GM18511 (cell line): ENCODE data around the gene NMB.

Source experiments
- ATAC-seq: cut with Tn5 transposase; IDR thresholded peaks from one replicate; pipeline ENCODE4 v1.9.1; 2021; ENCODE audit warnings: mild to moderate bottlenecking, moderate library complexity; ENCODE audit not compliant: unreplicated experiment

NMB gene, protein sequence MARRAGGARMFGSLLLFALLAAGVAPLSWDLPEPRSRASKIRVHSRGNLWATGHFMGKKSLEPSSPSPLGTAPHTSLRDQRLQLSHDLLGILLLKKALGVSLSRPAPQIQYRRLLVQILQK

DNA sequence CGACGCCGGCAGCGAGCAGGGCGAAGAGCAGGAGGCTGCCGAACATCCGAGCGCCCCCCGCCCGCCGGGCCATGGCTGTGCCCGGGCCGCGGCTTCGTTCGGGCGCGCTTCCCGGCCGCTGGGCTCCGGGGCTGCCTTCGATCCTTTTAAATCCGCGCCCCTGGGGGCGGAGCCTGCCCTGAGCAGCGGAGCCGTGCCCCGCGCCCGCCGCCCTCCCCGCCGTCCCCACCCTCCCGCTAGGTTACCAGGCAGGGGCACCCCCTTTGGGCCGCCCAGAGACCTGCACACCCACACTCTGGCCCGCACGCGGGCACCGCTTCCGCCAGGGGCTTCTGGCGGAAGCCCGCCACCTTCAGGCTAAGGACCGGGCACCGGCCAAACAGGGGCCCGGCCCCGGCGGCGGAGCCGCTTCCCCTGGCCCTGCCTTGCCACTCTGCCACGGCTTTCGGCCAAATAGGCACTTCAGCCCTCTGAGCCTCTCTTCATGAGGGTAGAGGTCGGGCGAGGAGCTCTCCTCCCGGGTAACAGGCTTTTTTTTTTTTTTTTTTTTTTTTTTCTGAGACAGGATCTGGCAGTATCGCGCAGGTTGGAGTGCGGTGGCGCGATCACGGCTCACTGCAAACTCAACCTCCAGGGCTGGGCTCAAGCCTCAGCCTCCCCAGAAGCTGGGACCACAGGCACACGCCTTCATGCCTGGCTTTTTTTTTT is at the start of gene NMB:
Gene NMB, minus strand, starts transcription at position 120 of the 708 bp plus-strand sequence. Its CDS starts 47 bp downstream, at position 73.
- peak; percentile 62 for ATAC-seq

DNA sequence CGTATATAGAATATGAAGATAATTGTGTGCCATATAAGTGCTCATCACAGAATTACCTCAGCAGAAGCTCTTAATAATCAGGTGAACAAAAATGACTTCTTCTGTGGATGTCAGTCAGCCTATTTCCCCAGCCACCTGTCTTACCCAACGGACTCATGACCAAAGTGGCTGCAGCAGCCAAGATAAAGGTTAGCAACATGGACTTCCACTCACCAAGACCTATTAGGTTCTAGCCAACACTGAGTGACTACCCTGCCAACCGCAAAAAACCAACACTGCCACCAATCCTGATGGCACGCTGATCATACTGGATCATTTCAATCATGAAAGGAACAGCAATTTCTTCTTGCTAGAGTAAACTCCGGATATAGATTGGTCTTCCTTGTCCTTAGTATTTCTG is 45.8 kb upstream of the NMB start:
- ATAC-seq, result no peak

DNA sequence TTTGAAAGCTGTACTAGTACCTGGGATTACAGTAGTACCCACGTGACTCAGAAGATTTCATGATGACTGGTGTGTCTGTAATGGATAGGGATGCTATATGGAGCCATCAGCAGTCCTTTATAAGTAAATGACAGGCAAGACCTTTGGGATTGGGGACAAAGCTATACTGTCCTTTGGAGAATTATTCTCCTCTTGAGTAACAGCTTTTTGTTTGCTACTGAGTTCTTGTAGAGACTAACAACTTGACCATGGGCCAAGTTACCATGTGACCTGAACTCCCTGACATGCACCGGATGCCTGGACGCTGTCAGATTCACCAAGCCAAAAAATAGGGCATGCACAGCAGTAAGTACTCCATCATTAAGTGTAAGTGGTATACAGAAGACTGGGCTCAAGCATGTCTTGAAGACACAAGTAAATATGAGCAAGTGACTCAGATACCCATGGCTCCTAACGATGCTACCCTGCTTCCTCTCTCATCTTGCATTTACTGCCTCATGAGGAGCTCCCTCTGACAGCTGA is 45.0 kb upstream of the NMB start:
- no peak for ATAC-seq

DNA sequence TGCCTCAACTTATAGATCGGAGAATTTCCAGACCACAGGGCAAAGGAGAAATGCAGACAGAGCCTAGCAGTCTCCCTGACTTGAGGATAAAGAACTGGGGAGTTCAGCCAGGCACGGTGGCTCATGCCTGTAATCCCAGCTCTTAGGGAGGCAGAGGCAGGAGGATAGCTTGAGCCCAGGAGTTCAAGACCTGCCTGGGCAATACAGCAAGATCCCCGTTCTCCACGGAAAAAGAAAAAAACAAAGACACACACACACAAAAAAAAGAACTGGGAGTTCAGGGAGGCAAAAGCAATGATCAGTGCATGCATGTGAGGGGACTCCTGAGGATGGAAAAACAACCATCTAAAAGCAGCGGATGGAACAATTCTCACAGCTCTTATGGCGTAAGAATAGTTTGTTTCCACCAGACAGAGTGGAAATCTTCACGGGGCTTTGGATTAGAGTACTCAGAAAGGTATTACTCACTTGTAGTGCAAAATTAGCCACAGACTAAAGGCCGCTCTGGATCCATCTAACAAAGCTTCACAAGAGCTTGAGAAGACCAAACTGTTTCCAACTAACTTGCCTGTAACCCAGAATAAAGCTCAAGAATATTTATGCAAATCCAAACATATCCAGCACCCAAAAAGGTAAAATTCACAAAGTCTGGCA is 41.7 kb upstream of the NMB start:
- ATAC-seq, result no peak

DNA sequence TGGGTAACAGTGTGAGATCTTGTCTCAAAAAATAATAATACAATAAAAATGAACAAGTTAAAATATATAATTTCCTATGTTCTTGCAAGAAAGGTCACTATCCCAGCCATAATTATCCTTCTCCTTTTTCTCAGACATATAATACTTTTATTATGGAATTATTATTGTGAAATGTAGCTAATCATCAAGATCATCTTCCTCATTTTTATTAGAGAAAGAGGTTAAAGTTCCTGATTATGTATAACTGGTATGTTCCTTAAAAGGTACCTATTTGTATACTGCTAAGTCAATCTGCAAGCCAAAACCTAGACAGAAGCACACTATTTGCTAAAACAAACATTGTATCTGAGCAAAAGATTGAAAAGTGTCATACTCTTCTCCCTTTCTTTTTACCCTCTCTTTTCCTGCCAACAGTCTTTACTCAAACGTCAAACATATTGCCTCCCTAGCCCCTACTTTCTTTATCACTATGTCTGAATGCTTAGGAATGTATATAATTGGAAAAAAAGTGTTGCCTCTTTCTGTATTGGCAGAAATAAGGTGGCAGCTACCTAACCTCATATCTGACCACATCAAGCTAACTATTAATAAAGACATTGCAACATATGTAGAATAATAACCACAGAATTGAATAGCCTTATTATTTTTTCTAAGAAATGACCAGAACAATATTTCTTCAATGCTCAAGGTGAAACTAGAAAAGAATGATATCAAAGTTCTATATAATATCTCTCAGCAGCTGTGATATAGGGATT is 39.4 kb upstream of the NMB start:
- ATAC-seq, result no peak

DNA sequence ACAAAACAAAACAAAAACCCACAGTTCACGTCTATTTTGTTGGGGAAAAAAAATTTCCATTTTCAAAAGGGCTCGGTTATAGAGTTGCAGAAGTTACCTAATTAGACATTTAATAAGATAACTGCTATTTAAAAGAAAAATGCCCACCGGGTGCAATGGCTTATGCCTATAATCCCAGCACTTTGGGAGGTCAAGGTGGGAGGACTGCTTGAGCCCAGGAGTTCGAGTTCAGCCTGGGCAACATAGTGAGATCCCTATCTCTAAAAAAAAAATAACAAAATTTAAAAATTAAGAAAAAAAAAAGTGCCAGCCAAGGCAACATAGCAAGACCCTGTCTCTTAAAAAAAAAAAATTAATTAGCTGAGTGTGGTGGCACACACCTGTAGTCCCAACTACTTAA is 38.8 kb upstream of the NMB start:
- ATAC-seq, result no peak

DNA sequence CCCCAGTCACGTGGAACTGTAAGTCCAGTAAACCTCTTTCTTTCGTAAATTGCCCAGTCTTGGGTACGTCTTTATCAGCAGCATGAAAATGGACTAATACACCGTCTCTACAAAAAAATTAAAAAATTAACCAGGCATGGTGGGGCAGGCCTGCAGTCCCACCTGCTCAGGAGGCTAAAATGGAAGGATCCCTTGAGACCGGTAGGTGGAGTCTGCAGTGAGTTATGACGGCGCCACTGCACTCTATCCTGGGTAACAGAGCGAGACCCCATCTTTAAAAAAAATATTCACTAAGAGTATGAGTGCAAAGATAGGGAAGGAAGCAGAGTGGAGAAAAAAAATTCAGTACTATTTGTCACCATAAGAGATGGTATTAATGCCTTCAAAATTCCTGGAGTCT is 32.3 kb upstream of the NMB start:
- no peak for ATAC-seq

DNA sequence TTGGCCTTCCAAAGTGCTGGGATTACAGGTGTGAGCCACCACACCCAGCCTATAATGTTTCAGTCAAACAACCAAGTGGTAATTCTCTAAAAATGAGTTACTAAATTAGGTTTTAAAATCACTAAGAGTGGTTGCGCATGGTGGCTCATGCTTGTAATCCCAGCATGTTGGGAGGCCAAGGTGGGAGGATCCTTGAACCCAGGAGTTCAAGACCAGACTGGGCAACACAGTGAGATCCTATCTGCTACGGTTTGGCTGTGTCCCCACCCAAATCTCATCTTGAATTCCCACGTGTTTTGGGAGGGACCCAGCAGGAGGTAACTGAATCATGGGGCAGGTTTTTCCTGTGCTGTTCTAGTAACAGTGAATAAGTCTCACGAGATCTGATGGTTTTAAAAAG is 31.9 kb upstream of the NMB start:
- ATAC-seq, result no peak

DNA sequence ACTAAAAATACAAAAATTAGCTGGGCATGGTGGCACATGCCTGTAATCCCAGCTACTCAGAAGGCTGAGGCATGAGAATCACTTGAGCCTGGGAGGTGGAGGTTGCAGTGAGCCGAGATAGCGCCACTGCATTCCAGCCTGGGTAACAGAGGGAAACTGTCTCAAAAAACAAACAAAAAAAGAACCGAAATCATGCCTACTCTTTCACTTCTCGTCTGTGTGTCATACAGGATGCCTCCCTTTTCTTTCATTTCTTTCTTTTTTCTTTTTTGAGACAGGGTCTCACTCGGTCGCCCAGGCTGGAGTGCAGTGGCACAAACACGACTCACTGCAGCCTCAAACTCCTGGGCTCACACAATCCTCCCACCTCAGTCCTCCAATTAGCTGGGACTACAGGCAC is 28.4 kb upstream of the NMB start:
- ATAC-seq, result peak; percentile 45

DNA sequence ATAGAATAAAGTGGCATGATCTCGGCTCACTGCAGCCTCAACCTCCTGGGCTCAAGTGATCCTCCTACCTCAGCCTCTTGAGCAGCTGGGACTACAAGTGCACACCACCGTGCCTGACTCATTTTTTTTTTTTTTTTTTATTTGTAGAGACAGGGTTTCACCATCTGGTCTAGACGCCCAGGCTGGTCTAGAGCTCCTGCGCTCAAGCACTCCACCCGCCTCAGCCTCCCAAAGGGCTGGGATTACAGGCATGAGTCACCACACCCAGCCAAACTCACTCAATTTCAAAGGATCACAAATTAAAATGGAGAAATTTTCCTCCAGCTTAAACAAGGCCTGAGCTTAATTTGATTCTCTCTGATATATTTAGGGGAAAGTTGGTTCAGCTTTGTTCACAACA is 27.3 kb upstream of the NMB start:
- no peak for ATAC-seq

DNA sequence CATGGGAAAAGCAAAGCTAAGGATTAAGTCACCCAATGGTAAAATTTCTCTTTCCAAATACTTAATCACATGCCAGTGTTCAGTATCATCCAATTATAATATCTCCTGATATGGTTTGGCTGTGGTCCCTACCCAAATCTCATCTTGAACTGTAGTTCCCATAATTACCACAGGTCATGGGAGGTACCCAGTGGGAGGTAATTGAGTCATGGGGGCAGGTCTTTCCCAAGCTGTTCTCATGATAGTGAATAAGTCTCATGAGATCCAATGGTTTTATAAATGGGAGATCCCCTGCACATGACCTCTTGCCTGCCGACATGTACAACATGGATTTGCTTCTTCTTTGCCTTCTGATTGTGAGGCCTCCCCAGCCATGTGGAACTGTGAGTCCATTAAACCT is 26.1 kb upstream of the NMB start:
- no peak for ATAC-seq

DNA sequence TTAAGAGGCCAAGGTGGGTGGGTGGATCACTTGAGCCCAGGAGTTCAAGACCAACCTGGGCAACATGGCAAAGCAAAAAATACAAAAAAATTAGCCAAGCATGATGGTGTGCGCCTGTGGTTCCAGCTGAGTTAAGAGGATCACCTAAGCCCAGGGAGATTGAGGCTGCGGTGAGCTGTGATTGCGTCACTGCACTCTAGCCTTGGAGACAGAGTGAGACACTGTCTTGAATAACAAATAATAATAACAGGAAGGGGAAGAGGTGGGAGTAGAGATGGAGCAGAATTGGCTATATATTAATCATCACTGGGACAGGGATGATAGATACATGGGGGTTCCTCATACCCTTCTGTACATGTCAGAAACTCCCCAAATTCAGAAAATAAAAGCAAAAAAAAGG is 23.8 kb upstream of the NMB start:
- no peak for ATAC-seq

DNA sequence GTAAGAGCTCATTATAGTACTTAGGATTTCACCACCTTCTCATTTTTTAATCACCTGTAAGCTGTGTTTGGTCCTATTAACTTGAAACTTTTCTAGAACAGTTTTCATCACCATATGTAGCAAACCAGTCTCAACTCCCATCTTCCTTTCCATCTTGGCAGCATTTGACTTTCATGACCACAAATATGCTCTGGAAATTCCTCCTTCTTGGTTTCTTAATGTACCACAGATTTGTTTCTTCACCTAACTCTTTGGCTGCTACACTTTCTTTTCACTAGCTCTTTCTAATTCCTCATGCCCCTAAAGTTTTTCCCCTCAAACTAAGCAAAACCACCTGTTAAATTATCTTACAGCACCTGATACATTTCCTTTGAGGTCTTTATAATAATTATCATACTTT is 13.2 kb upstream of the NMB start:
- no peak for ATAC-seq

DNA sequence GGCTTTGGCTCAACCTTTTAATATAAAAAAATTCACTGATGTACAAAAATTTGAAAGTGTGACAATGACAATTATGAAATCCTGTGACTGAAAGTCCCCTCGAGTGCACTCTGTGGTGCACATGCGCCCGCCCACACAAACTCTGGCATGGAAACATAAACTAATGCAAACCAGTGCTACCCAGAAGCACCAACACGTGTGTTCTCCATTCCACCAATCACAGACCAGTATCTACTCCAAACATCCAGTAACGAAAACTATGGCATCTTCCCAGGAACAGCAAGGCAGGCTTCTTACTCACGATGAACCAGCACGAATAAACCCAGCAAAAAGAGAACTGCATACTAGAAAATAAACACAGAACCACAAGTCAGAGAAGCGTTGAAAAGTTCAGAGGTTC is 11.7 kb upstream of the NMB start:
- no peak for ATAC-seq

DNA sequence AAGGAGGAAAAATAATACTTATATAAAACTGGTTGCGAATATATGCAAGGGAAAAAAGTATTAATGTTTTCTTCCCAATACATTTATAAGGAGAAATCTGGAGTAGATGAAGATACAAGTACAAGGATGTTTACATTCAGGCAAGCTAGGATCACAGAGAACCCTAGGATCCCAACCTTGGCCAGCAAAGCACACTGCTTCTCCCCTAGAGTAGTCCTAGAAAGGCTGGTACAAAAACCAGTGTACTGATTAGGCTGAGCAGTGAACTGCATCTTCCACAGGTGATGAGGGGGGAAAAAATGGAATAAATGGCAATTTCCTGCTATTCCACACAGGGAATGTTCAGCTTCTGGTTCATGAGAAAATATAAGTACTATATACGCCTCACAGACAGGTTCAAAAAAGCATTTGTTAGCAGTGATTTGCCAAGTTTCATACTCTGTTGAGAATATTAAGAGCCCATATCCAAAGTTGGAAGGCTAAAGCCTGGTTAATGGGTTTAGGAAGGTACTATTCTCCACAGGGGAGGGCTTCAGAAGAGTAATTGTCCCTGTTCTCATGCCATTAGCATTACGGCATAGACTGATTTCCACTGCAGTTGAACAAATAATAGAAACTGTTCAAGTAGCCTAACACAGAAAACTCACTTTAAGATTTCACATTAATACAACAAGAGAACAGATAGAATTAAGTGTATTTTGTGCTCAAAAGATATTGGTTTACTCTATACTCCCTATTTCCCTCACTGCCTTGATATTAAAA is 10.4 kb upstream of the NMB start:
- ATAC-seq, result no peak

DNA sequence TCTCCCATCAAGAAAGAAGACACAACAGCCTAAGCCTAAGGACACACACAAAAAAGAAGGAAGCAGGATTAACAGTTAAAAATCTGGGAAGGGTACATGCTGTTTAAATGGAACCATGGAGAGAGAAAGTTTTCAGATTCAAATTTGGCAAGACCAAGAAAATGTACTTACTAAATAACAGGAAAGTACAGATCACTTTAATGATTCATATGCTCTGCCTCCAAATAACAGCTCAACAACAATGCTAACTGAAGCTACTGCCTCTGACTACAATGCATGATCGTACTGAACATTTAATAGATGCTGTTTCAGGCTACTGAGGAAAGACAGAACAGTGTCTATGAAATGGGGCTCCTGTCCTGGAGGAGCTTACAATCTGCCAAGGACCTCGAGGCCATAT is 8.4 kb upstream of the NMB start:
- no peak for ATAC-seq

DNA sequence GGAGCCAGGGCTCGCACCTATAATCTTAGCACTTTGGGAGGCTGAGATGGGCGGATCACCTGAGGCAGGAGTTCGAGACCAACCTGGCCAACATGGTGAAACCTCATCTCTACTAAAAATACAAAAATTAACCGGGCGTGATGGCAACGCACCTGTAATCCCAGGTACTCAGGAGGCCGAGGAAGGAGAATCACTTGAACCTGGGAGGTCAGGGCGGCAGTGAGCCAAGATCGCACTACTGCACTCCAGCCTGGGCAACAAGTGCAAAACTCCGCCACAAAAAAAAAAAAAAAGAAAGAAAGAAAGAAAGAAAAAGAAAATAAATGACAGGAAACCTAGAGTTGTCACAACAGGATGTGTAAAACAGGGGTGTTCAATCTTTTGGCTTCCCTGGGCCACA is 3.0 kb upstream of the NMB start:
- ATAC-seq, result no peak

DNA sequence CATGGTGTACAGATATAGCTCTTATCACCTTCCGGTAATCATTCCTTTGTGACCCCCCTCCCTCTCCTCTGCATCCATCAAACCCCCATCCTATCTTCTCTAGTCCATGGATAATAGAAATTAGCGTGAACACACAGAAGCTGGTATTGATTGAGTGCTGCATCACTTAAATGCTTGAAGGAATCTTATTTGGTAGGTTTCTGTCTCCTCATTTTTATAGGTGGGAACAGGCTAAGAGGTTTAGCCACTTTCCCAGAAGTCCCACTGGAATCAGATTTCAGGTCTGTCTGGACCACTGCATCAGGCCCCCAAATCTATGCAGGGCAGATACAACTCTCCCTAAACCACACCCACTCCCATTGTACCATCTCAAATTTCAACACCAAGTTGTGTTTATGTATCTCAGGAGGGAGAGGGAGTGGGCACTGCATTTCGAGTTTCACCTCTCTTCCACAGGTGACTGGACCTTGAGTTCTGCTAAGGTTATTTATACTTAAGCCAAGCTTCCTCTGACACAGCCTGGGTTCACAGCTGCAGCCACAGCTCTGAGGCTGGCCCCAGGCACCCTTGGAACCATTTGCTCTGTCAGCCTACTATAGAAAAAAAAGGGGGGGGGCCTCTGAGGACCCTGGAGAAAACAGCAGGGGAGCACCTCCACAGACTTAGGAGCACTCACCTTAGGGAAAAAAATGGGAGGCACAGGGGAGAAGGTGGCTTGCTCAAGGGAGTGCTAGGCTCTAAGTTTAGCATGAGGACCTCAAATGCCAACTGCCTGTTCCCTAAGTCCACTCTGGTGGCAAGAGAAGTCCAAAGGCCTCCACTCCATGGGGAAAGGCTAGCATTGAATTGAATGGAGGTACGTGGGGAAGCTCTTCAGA is 2.1 kb upstream of the NMB start:
- ATAC-seq, result no peak

DNA sequence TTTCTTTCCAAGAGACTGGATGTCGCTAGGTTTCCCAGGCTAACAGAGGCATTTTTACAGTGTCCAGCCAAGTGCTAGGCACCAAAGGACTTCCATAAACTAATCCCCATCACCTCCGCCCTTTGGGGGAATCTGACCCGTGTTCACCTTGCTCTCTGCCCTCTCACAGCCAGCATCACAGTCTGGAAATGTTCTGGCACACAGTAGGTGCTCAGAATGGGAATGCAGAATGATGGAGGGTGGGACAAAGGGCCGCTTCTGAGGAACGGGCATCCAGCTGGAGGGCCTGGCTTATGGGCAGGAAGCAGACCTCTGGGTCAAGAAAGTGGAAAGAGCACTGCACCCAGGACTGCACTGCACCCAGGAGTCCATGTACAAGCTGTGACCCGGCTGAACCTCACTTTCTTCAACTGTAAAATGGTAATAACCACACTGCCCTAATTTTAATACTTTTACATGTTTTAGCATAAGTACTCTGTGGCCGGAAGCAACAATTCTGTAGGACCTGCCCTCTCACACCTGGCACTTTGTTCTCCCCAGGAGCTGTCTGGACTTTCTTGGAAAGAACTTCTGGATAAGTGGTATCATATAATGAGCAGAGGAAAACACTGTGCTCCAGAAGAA is 901 bp upstream of the NMB start:
- ATAC-seq, result no peak

DNA sequence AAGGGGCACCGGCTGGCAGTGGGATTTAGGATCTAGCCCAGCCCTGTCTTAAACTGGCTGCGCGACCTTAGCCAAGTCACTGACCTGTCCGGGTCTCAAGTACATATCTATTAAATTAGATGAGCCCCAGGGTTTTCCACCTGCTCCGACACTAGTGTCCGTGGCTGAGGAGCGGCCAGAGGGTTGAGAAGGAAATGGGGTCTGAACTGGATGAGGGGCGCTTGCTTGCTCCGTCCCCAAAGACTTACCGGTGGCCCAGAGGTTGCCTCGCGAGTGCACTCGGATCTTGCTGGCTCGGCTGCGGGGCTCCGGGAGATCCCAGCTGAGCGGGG is 285 bp downstream of the NMB start:
- no peak for ATAC-seq
